Activated naive CD8-positive, alpha-beta T cell treated with anti-CD3 and anti-CD28 coated beads, Interleukin-2, amount 10 ng/mL, durations not matched to agents 7 days and 5 days (primary cell): ENCODE measurements around the gene GALNT2. TPM values are rescaled to one million over a fixed set of nuclear protein-coding genes. Genes with fewer than 3 reads are reported as not detected.

Experiments
- ATAC-seq: fragments of 150-1000 bp; cut with Tn5 transposase; one replicate; pipeline ENCODE4 v1.10.0; 2021; ENCODE audit warnings: low read depth, moderate library complexity
- POLR2A ChIA-PET: fragments of 350-600 bp; sonication (Branson Sonifier 250); formaldehyde crosslinking; loops from one replicate; lab custom pipeline; 2021; ENCODE audit warnings: antibody characterized with exemption; lab: Charles Lee
- DNase-seq: peaks from one replicate; pipeline ENCODE4 v3.0.0; 2021
- H3K27ac Mint-ChIP-seq: one replicate; pipeline ENCODE4 v1.8.0; 2022; ENCODE audit warnings: mild to moderate bottlenecking, mixed read lengths
- H3K27me3 Mint-ChIP-seq: one replicate; pipeline ENCODE4 v1.8.0; 2022; ENCODE audit warnings: mild to moderate bottlenecking, moderate library complexity, mixed read lengths
- H3K36me3 Mint-ChIP-seq: one replicate; pipeline ENCODE4 v1.8.0; 2021; ENCODE audit warnings: mild to moderate bottlenecking, mixed read lengths
- H3K4me1 Mint-ChIP-seq: one replicate; pipeline ENCODE4 v1.8.0; 2021; ENCODE audit warnings: mixed read lengths
- H3K4me3 Mint-ChIP-seq: one replicate; pipeline ENCODE4 v1.8.0; 2022; ENCODE audit warnings: mild to moderate bottlenecking, moderate library complexity, mixed read lengths
- H3K9me3 Mint-ChIP-seq: one replicate; pipeline ENCODE4 v1.8.0; 2021; ENCODE audit warnings: mixed read lengths
- total RNA-seq, 2 experiments: library from RNA; stranded (reverse); gene quantifications; one replicate each; pipeline ENCODE4 v1.2.3, GENCODE V29; 2021

GALNT2 gene
- total RNA-seq, 2 experiments from 2014 or later, result 25.3 to 29.0 TPM

DNA sequence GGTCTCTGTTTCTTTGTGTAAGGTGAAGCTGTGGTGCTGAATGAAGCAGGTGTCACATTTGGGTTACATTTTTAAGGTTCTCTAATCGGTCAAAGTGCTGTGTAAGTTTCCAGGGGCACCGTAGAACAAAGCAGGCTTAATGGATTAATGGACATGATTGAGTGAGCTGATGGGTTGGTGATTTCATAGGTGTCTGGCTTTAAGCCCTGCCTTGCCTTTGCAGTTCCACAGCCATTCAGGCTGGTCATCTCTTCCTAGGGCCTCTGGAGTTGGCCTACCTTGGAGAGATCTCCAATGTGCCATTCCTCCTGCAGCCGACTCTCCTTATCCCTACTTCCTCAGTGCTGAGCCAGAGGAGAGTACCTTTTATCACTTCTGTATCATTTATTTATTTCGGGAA is 15.2 kb downstream of the GALNT2 start:
- Mint-ChIP-seq H3K9me3 (peaks cover 9% of the 10 kb centered on the region), H3K36me3 (peaks cover 14% of the 10 kb centered on the region), H3K4me3 (no peak overlapping the region), H3K27me3 (no peaks in the 10 kb centered on the region), H3K4me1 (peaks cover 25% of the 10 kb centered on the region), H3K27ac (peak overlapping the region; percentile 36)
- ATAC-seq (no peak), DNase-seq (no peak)
- POLR2A ChIA-PET, result no interaction called here

DNA sequence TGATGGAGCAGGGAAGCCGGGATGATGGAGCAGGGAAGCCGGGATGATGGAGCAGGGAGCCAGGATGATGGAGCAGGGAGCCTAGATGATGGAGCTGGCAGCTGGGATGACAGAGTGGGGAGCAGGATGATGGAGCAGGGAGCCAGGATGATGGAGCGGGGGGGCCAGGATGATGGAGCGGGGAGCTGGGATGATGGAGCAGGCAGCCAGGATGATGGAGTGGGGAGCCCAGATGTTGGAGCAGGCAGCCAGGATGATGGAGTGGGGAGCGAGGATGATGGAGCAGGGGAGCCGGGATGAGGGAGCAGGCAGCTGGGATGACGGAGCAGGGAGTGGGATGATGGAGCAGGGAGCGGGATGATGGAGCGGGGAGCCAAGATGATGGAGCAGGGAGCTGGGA is 16.0 kb downstream of the GALNT2 start:
- Mint-ChIP-seq H3K27ac (peak overlapping the region; percentile 27), H3K9me3 (peaks cover 9% of the 10 kb centered on the region), H3K27me3 (no peaks in the 10 kb centered on the region), H3K4me3 (no peak overlapping the region), H3K36me3 (peaks cover 13% of the 10 kb centered on the region), H3K4me1 (peaks cover 24% of the 10 kb centered on the region)
- POLR2A ChIA-PET, result interaction anchor here (1.3 kb wide), 1 partner anchor 21 kb away, joined by 3 read pairs; no protein-coding TSS in a partner anchor
- DNase-seq (no peak), ATAC-seq (no peak)

DNA sequence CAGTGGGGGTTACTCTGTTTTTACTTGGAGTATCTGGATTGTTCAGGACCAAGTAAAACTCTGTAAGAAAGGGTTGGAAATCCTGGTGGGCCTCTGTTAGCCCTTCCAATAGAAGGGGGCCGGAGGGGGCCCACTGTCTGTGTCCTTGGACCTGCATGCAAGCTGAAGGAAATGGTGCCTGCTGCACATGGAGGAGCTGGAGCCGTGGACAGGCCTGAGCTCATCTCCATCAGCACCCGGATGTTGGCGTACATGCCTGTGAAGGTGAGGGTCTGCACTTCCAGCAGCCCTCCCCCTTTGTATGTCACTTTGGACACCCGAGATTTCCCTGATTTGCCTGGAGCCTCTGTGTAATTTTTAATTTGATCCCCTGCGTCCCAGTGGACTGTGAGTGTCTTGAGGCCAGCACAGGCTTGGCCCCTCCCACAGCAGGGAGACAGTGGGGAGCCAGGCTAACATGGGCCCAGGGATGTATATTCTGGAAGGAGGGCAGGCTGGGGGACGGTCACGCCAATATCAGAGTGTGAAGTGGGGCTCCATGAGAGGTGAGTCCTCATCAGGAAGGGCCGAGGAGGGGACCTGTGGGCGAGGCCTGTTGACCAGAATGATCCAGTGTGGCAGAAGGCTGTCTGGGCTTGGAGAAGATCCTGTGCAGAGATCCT is 16.8 kb downstream of the GALNT2 start:
- peak overlapping the region; percentile 51 for H3K27ac Mint-ChIP-seq
- H3K27me3 Mint-ChIP-seq, result no peaks in the 10 kb centered on the region
- H3K4me1 Mint-ChIP-seq, result peaks cover 24% of the 10 kb centered on the region
- ATAC-seq (no peak), DNase-seq (no peak)
- POLR2A ChIA-PET, result interaction anchor here (1.3 kb wide), 1 partner anchor 20 kb away, joined by 3 read pairs; no protein-coding TSS in a partner anchor
- peak overlapping the region; percentile 9 for H3K4me3 Mint-ChIP-seq
- H3K9me3 Mint-ChIP-seq, result peaks cover 9% of the 10 kb centered on the region
- peaks cover 13% of the 10 kb centered on the region for H3K36me3 Mint-ChIP-seq

DNA sequence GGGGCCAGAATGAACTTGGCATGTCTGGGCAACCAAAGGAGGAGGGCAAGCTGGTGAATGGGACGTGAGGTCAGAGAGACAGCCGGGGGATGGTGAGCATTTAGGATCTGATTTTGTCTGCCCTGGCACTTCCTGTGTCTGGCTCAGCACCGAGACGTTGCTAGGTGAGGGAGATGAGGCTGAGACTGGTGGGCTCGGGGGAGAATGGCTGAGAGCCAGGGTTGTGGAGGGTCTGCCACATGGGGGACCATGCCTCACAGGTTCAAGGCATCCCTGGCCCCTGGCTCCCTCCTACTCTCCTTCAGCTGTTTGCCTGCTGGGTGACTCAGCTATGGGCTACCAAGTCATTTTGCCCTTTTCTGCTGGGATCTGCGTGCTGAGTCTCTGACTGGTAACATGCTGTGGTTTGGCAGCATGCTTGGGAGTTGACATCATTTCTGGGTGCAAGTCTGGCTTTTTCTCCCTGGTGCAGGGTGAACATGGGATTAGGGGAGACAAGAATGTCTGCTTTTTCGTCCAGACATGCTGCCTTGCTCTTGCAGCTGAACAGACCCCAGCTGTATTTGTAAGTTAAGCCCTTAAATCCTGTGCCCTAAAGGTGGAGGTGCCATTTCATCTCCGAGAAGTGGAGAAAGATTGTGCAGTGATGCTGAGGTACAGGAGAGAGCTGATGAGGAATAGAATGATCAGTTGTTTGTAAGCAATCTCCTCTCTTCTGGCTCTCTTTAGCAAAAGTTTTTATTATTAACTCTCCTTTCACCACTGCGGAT is 17.6 kb downstream of the GALNT2 start:
- no peak for DNase-seq
- Mint-ChIP-seq H3K27me3 (no peaks in the 10 kb centered on the region), H3K9me3 (peaks cover 9% of the 10 kb centered on the region), H3K36me3 (peaks cover 15% of the 10 kb centered on the region), H3K4me3 (peak overlapping the region; percentile 9), H3K4me1 (peaks cover 28% of the 10 kb centered on the region), H3K27ac (peak overlapping the region; percentile 51)
- peak; percentile 73 for ATAC-seq
- POLR2A ChIA-PET, result interaction anchor here (0.6 to 1.3 kb wide), 2 partner anchors 20 to 454 kb away, joined by 3 to 5 read pairs; no protein-coding TSS in a partner anchor

DNA sequence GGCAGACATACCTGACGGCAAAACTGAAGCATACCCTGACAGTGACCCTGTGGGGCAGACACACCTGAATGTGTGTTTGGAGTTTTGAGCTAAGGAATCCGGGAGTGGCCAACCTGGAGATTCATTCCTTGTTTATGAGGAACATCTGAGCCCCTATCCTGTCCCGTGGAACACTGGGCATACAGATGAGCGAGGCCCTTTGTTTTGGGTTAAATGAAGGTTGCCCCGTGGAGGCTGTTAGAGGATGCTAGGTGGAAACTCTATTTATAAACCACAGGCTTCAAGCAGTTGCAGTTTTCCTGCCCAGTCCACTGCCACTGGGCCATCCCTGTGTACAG is 18.1 kb downstream of the GALNT2 start:
- POLR2A ChIA-PET, result interaction anchor here (0.6 to 1.3 kb wide), 2 partner anchors 19 to 454 kb away, joined by 3 to 5 read pairs; no protein-coding TSS in a partner anchor
- Mint-ChIP-seq H3K4me3 (no peak overlapping the region), H3K4me1 (peaks cover 28% of the 10 kb centered on the region), H3K36me3 (peaks cover 18% of the 10 kb centered on the region), H3K27me3 (no peaks in the 10 kb centered on the region), H3K27ac (no peak overlapping the region), H3K9me3 (peaks cover 9% of the 10 kb centered on the region)
- no peak for DNase-seq
- no peak for ATAC-seq

DNA sequence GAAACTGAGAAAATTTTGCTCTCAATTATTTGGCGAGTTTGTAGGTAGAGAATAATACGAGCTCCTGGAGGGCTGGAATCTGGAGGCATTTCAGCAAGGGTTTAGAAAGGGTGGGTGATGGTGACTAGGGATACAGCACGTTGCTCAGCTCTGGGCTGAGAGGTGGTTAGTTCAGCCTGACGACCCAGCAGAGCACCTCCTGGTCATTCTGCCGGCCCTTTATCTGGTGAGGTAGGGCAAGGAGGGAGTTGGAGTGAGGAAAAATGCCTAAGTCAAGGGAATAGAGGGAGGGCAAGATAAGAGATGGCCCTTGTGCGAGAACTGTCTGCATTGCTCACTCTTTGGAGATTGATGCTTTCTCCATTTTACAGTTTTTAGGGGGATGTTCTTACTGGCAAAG is 19.1 kb downstream of the GALNT2 start:
- no peak for ATAC-seq
- H3K36me3 Mint-ChIP-seq, result peaks cover 21% of the 10 kb centered on the region
- H3K4me3 Mint-ChIP-seq, result no peak overlapping the region
- peaks cover 9% of the 10 kb centered on the region for H3K9me3 Mint-ChIP-seq
- no peaks in the 10 kb centered on the region for H3K27me3 Mint-ChIP-seq
- POLR2A ChIA-PET, result no interaction called here
- no peak overlapping the region for H3K27ac Mint-ChIP-seq
- no peak for DNase-seq
- peaks cover 28% of the 10 kb centered on the region for H3K4me1 Mint-ChIP-seq

DNA sequence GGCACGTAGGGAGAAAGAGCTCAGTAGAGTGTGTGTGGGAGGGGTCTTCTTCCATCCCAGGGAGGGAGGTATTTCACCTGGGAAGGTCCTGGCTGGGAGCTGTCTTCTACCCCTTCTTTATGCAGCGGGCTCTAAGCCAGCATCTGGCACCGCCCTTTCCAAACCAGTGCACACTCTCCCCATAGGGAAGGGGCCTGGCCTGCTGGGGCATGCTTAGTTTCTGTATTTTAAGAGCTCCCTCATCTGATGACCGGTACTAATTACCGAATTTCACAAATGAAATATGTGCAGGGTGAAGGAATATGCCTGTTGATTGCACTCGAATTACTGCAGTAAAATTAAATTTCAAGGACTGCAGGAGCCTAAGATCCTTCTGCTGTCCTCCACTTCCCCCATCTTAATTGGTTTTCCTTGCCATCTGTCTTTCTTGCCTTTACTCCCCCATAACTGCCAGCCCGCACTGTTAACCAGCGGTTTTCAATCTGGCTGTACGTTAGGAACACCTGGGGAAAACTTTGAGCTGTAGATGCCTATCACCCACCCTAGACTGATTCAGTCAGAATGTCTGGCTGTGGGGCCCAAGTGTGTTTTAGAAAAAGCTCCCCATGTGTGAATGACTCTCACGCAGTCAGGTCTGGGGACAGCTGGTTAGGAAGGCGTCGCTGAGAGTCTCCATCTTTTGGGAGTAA is 20.1 kb downstream of the GALNT2 start:
- Mint-ChIP-seq H3K27ac (no peak overlapping the region), H3K36me3 (peaks cover 19% of the 10 kb centered on the region), H3K4me3 (no peak overlapping the region), H3K4me1 (peaks cover 29% of the 10 kb centered on the region), H3K27me3 (no peaks in the 10 kb centered on the region), H3K9me3 (peaks cover 9% of the 10 kb centered on the region)
- DNase-seq, result no peak
- no peak for ATAC-seq
- POLR2A ChIA-PET, result no interaction called here

GRCh38 chr1:230087717-230088105 is 20.7 kb downstream of the GALNT2 start:
- no peaks in the 10 kb centered on the region for H3K27me3 Mint-ChIP-seq
- no peak overlapping the region for H3K27ac Mint-ChIP-seq
- DNase-seq (no peak), ATAC-seq (no peak)
- no peak overlapping the region for H3K4me3 Mint-ChIP-seq
- peaks cover 27% of the 10 kb centered on the region for H3K4me1 Mint-ChIP-seq
- POLR2A ChIA-PET, result no interaction called here
- peaks cover 6% of the 10 kb centered on the region for H3K9me3 Mint-ChIP-seq
- H3K36me3 Mint-ChIP-seq, result peaks cover 17% of the 10 kb centered on the region

GRCh38 chr1:230090194-230090711 is 23.2 kb downstream of the GALNT2 start:
- H3K36me3 Mint-ChIP-seq, result peaks cover 18% of the 10 kb centered on the region

GRCh38 chr1:230091473-230092231 is 24.6 kb downstream of the GALNT2 start:
- no peak overlapping the region for H3K4me3 Mint-ChIP-seq
- DNase-seq (no peak), ATAC-seq (no peak)
- no peaks in the 10 kb centered on the region for H3K9me3 Mint-ChIP-seq
- H3K27ac Mint-ChIP-seq, result no peak overlapping the region
- POLR2A ChIA-PET, result no interaction called here
- H3K4me1 Mint-ChIP-seq, result peaks cover 5% of the 10 kb centered on the region
- peaks cover 18% of the 10 kb centered on the region for H3K36me3 Mint-ChIP-seq
- H3K27me3 Mint-ChIP-seq, result no peaks in the 10 kb centered on the region

More at GRCh38 chr1:230090194-230090711, 23.2 kb downstream of the GALNT2 start:
- ATAC-seq (no peak), DNase-seq (no peak)
- peaks cover 9% of the 10 kb centered on the region for H3K4me1 Mint-ChIP-seq
- H3K27me3 Mint-ChIP-seq, result no peaks in the 10 kb centered on the region
- no peak overlapping the region for H3K27ac Mint-ChIP-seq
- POLR2A ChIA-PET, result no interaction called here
- H3K4me3 Mint-ChIP-seq, result no peak overlapping the region
- H3K9me3 Mint-ChIP-seq, result no peaks in the 10 kb centered on the region

DNA sequence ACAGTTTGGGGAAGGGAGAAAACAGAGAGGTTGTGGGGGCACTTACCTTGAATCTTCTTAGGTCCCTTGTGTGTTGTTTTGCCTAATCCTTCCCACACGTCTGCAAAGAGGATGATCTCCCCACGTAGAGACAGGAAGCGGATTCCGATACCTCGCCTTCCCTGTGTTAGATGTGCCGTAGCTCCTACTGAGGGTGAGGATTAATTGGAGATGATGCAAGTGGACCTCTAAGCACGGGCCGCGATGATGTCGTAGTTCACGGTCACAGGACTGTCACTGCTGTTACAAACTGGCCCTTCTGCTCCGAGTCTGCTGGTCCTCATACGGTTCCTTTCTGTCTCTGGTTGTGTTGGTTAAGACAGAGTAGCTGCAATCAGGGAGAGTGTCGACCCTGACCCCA is 27.7 kb downstream of the GALNT2 start:
- H3K9me3 Mint-ChIP-seq, result no peaks in the 10 kb centered on the region
- peaks cover 6% of the 10 kb centered on the region for H3K4me1 Mint-ChIP-seq
- ATAC-seq (no peak), DNase-seq (no peak)
- no peaks in the 10 kb centered on the region for H3K27me3 Mint-ChIP-seq
- H3K27ac Mint-ChIP-seq, result no peak overlapping the region
- POLR2A ChIA-PET, result no interaction called here
- H3K36me3 Mint-ChIP-seq, result peaks cover 20% of the 10 kb centered on the region
- H3K4me3 Mint-ChIP-seq, result no peak overlapping the region

GRCh38 chr1:230095938-230096337 is 28.9 kb downstream of the GALNT2 start:
- ATAC-seq, result no peak
- H3K9me3 Mint-ChIP-seq, result no peaks in the 10 kb centered on the region
- H3K4me1 Mint-ChIP-seq, result peaks cover 6% of the 10 kb centered on the region
- H3K36me3 Mint-ChIP-seq, result peaks cover 14% of the 10 kb centered on the region
- POLR2A ChIA-PET, result no interaction called here
- no peak for DNase-seq
- no peak overlapping the region for H3K4me3 Mint-ChIP-seq
- H3K27me3 Mint-ChIP-seq, result no peaks in the 10 kb centered on the region
- H3K27ac Mint-ChIP-seq, result no peak overlapping the region

DNA sequence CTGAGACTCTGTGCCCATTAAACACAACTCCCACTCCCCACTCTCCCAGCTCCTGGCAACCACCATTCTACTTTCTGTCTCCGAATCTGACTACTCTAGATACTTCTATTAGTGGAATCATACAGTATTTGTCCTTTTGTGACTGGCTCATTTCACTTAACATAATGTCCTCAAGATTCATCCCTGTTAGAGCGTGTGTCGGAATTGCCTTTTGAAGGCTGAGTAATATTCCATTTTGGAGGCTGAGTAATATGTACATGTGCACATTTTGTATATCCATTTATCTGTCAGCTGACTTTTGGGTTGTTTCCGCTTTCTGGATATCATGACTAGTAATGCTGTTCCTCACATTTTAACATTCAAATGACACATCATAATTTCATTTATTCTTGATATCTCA is 30.3 kb downstream of the GALNT2 start:
- ATAC-seq (no peak), DNase-seq (no peak)
- Mint-ChIP-seq H3K36me3 (peaks cover 10% of the 10 kb centered on the region), H3K4me1 (peaks cover 6% of the 10 kb centered on the region), H3K9me3 (no peaks in the 10 kb centered on the region), H3K27ac (no peak overlapping the region), H3K27me3 (no peaks in the 10 kb centered on the region), H3K4me3 (no peak overlapping the region)
- POLR2A ChIA-PET, result no interaction called here
